Measurements from ENCODE around the gene TREML4. TPM values are rescaled to one million over a fixed set of nuclear protein-coding genes. Genes with fewer than 3 reads are reported as not detected.

The TREML4 gene
- total RNA-seq, 1 donor from 2014 or later = not detected

DNA sequence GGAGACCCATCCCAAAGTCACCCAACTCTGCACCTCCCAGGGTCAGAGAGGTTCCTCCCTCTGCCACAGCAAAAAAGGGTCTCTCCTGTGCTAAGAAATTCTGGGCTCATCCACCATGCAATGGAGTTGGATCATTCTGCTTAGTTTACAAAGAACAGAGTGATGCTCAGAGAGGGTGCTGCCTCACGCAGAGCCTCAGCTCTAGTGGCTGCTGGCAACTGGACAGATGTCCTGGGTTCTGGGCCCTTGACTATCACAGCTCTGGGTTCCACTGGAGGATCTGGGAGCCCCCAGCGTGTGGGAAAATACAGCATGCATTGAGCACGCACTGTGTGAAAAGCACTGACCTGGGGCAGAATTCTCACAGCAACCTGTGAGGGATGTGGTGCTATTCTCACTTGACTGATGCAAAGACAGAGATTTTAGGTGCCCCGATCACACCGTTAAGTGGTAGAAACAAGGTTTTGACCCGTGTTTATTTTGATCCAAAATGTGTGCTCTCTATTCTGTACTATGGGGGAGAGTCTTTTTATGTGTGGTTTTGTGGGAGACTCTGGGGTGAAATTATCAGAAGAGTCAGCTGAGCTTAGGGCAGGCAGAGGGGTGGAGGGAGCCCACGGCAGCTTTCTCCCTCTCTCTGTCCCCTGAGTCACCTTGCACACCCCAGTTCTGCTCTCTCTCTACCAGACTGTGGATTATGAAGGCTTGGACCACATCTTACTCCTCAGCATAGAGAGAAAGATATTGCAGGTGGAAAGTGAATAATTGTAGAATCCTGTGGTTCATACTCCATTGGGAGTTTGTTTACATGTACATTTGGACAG is 19.9 kb downstream of the TREML4 start:
- intact Hi-C loops (cut with micrococcal nuclease) = no loop called here

GRCh38 chr6:41252401-41253169 is 24.4 kb downstream of the TREML4 start:
- intact Hi-C loops (cut with micrococcal nuclease) = no loop called here

DNA sequence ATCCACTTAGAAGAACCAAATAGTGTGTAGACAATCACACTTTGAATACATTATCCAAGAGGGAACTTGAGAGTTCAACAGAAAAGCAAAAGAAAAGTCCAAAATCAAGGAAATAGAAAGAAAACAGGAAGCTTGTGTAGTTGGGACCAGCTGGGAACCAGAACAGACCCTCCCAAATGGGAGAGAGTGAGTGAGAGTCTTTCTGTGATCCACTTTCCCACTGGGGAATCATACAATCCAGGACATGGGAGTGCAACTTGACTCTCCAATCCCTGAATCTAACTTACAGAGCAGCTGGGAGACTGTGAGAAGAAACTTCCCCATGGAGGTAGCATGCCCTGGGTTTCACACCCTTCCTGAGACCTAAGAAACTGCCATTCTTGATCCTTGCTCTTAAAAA is 27.0 kb downstream of the TREML4 start:
- intact Hi-C loops (cut with micrococcal nuclease) = no loop called here

DNA sequence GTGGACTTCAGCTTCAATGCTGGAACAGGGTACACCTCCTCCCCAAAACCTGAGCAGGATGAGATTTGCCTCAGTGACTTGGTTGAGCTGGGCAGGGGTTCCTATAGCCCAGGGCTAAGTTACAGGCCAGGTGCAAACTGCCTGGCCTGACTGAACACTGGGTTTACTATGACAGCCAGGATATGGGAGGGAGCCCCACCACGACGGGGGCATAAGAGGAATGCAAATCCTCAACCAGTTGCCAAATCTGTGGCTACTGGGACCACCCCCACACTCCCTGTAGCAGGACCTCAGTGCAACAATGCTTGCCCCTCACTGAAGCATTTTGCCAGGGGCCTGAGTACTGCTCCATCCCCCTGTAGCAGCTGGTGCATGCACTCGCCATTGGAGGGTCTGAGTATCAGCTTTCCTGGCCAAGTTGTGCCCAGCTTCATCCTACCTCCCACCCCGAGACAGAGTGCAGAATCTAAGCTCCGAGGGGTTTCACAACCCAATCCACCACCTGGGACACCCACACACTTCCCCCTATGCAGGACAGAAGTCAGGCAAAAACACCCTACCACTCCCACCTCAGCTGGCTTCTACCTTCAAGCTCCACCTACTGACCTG is 27.6 kb downstream of the TREML4 start:
- intact Hi-C loops (cut with micrococcal nuclease) = no loop called here

GRCh38 chr6:41256383-41256782 is 28.2 kb downstream of the TREML4 start:
- intact Hi-C loops (cut with micrococcal nuclease) = no loop called here

DNA sequence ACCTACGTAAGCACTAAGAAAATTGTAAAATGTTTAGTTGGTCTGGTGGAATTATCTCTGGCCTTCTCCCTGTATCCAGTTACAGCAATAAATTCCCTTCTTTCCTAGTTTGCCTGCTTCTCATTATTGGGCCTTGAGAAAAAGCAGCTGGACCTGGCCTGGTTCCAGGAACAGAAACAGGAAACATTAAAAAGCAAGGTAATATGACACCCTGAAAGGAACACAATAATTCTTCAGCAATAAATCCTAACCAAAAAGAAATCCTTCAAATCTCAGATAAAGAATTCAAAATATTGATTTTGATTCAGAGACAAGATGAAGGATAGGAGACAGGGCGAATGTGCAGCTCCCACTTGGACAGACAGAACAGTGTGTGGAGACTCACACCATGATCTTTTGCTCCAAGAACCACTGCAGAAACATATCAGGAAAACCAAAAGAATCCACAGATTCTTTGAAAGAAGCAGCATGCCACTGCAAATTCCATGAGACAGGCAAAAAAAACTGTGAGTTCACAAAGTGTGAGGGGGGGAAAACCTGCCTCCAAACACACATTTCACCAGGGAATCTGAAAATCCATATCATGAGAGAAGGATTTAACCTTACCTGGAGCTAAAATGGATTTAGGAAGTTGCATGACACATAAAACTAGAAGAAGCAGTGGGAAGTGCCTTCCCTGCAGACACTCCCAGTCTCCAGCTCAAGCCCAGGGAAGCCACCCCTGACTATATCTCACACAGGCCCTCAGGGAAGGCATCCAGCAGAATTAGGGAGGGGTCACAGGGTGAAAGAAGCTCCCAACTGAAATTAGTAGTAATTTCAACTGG is 29.4 kb downstream of the TREML4 start:
- intact Hi-C loops (cut with micrococcal nuclease) = no loop called here

- intact Hi-C loops (cut with micrococcal nuclease) = no loop called here
Observed at GRCh38 chr6:41258196-41258493, 30.0 kb downstream of the TREML4 start.

DNA sequence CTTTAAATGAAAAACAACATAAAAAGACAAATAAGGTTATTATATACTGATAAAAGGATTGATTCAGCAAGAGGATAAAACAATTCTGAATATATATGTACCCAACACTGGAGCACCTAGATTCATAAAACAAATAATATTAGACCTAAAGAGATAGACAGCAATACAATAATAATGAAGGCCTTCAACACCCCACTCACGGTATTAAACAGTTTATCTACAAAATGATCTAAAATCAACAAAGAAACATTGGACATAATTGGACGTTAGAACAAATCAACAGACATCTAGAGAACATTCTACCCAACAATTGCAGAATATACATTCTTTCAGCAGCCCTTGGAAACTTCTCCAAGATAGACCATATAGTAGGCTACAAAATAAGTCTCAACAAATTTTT is 34.3 kb downstream of the TREML4 start:
- intact Hi-C loops (cut with micrococcal nuclease) = no loop called here

GRCh38 chr6:41263267-41263666 is 35.1 kb downstream of the TREML4 start:
- intact Hi-C loops (cut with micrococcal nuclease) = no loop called here

GRCh38 chr6:41266541-41266940 is 38.4 kb downstream of the TREML4 start:
- intact Hi-C loops (cut with micrococcal nuclease) = no loop called here

DNA sequence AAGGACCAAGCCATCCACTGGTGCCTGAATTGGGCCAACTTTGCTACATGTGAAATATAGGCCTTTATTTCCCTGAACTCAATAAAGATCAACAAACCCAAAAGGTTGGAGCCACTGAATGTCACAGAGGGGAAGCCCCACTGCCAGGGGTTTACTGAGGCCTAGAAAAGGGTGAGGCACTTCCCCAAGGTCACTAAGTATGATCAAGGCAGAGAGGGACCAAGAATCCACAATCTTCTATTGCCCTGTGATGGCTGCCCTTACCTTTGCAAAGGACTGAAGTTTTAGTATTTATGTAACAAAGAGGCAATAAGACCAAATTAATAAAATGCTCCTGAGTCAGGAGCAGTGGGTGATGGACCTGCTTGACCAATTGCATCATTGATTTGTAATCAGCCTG is 40.3 kb downstream of the TREML4 start:
- intact Hi-C loops (cut with micrococcal nuclease) = no loop called here

- intact Hi-C loops (cut with micrococcal nuclease) = no loop called here
Observed at GRCh38 chr6:41269166-41269565, 41.0 kb downstream of the TREML4 start.

DNA sequence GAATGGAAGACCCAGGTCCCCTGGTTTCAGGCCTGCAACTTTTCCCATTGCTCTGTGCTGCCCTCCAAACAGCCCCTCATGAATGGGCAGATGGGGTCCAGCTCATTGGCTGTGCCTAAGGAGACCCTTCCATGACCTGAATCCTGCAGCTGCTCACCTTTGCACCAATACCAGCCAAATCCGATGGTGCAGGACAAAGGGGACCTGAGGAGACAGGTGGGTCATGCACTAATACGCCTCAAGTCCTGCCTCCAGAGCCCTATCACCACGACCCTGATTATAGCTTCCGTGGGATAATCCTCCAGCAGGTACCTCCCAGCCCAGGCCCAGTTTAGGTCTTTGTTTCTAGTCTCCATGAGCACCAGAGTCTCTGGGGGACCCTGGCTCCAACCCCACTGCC is 41.6 kb downstream of the TREML4 start:
- intact Hi-C loops (cut with micrococcal nuclease) = no loop called here

GRCh38 chr6:41271901-41272395 is 43.8 kb downstream of the TREML4 start:
- intact Hi-C loops (cut with micrococcal nuclease) = no loop called here

GRCh38 chr6:41272591-41273240 is 44.6 kb downstream of the TREML4 start:
- intact Hi-C loops (cut with micrococcal nuclease) = no loop called here

DNA sequence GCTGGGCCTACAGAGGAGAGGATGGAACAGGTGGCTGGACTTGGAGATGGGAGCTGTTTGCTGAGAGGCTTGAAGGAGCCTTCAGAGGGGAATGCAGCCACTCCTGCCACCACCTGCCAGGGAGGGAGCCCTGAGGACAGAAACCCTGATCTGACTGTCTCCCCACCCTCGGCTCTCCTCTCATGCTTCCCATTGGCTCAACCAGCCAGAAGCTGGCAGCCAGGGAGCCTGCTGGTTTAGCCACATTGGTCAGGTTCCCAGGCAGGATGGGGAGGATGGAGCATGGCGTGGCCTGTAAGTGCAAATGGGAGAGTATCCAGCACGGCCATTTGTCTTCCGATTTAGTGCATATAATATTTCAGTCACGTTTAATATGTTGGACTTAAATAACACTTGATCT is 45.6 kb downstream of the TREML4 start:
- intact Hi-C loops (cut with micrococcal nuclease) = no loop called here

DNA sequence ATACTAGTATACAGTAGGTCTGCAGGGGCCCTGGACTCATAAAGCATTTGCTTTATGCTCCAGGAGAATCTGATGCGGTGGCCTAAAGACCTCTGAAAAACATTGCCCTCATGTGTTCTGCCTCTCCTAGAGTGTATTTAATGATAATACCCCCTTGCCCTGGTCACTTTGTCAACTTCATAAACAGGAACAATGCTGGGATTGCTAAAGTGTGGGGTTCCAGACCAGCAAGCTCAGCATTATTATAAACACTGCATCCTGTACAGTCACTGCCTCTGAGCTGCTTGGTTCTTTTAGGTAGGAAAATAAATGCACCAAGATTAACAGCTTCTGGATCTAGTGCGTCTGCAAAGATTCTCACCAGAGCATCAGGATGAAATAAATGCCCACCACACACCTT is 46.1 kb downstream of the TREML4 start:
- intact Hi-C loops (cut with micrococcal nuclease) = no loop called here

DNA sequence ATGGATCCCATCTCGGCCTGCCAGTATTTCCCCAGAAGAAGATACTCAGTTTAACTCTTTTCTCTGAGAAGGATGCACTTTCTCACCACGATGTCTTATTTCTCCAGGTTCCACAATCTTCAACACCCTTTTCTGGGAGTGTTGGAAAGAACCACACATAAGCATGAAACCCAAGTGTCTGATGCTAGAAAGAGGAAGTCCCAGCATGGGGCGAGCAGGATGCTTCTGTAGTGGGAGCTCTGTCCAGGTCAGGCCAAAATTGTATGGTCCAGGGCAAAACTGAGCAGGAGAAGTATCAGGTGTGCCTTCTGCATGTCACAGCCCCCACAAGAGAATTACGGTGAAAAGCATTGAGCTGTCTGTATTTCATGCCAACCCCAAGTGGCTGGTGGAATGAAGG is 47.3 kb downstream of the TREML4 start:
- intact Hi-C loops (cut with micrococcal nuclease) = no loop called here

DNA sequence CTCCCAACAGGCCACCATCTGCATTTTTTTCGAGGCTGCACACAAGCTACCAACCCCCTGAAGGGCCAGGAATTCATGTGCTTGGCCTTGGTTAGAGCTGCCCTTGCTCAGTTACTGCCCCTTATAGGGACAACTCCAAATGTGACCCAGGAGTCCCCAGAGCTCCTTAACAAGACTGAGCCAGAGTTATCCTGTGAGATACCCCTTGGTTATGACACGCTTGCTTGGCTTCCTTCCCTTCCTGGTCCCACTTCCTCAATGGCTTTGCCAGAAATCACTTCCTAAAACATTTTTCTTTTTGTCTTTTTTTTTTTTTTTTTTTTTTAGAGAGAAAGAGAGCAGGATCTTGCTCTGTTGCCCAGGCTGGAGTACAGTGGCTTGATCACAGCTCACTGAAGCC is 49.5 kb downstream of the TREML4 start:
- intact Hi-C loops (cut with micrococcal nuclease) = no loop called here

- intact Hi-C loops (cut with micrococcal nuclease) = loop anchor here (1.0 kb wide), 1 partner anchor 39 kb away; no protein-coding TSS in a partner anchor
Observed at GRCh38 chr6:41278699-41279405, 50.7 kb downstream of the TREML4 start.
